ENCODE results near the gene TBX20. TPM values are rescaled to one million over a fixed set of nuclear protein-coding genes. Genes with fewer than 3 reads are reported as not detected.

The TBX20 gene
- total and polyA plus RNA-seq, 2 of the 8 experiments (the other 6 are each of a cell fraction or from before 2014, with no cell fraction given) = 0.08 to 0.26 TPM

DNA sequence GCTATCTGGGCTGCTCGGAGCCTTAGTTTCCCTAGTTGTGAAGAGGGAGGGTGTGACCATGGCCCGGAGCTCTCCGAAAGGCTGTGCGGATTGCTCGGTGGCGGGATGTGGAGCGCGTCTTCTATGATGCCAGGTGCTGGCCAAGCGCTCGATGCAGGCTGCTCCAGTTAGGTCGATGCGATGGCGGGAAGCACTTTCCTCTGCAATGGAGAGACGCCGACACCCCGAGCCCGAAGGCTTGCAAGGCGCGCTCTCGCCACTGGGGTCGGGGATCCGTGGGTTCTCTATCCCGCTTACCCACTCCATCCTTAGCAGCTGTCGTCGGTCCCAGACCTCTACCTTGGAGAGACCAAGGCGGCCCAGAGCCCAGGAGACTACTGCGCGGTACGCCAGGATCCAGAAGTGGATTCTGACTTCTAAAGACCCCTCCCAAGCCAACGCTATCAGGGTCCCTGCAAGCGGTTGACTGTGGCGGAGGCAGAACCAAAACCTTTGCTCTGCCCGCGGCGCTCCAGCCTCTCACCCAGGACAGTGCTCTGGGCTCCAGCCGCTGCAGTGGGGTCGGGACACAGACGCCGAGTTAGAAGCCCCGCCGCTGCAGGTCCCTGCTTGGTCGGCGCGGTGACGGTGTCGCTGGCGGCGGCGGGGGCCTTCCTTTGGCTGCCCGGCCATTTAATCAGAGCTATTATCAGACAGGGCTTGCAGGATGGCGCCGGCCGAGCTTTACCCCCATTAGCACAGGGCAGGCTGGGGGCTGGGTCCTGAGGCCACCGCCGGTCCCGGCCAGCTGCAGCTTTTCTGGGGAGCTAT is 7.8 kb upstream of the TBX20 start (continued):
- TF ChIP-seq CTCF (IDR thresholded peaks at IDR 0.05; ENCODE audit: control extremely low read depth in 1 of 3, insufficient read depth in 1 of 3, low read depth in 1 of 3, low read length in 3 of 3) (peak in 2 of 3 experiments; percentile 9 to 29; a peak in 2 of 4 replicates), BACH1 (IDR thresholded peaks at IDR 0.05; ENCODE audit: low read length) (no peak), RNF2 (IDR thresholded peaks at IDR 0.05; ENCODE audit: borderline replicate concordance, low read depth, low read length, missing control alignments, poor library complexity, severe bottlenecking) (peak; percentile 10), KDM4A (IDR thresholded peaks at IDR 0.05; ENCODE audit: low read depth, low read length, severe bottlenecking) (peak; percentile 95), SP1 (IDR thresholded peaks at IDR 0.05; ENCODE audit: low read depth, low read length) (no peak)
- TF ChIP-seq, protein P1, sequence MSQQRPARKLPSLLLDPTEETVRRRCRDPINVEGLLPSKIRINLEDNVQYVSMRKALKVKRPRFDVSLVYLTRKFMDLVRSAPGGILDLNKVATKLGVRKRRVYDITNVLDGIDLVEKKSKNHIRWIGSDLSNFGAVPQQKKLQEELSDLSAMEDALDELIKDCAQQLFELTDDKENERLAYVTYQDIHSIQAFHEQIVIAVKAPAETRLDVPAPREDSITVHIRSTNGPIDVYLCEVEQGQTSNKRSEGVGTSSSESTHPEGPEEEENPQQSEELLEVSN (IDR thresholded peaks at IDR 0.05) = peak; percentile 93

Measured in H1 (cell line).